Measurements from ENCODE around the gene EYA4.

EYA4 gene

GRCh38 chr6:133247581-133247980 is 6.4 kb downstream of the EYA4 start (continued):
- TF ChIP-seq HIC1 (tag by site-specific recombination; IDR thresholded peaks at IDR 0.05) = peak; percentile 30; the same call in 1 of the 2 replicates
- TF ChIP-seq ZNF114 (tag by site-specific recombination; IDR thresholded peaks at IDR 0.05) = no peak
- no peak for TF ChIP-seq IKZF3 (tag by site-specific recombination; IDR thresholded peaks at IDR 0.05)
- TF ChIP-seq ZNF701 (tag by site-specific recombination; IDR thresholded peaks at IDR 0.05) = no peak
- no peak for TF ChIP-seq ZNF473 (tag by site-specific recombination; IDR thresholded peaks at IDR 0.05)
- TF ChIP-seq ZNF354C (tag by site-specific recombination; IDR thresholded peaks at IDR 0.05; ENCODE audit: borderline replicate concordance, low read depth) = no peak
- TF ChIP-seq OSR2 (tag by site-specific recombination; IDR thresholded peaks at IDR 0.05) = peak; percentile 81
- no peak for TF ChIP-seq GLI4 (tag by site-specific recombination; IDR thresholded peaks at IDR 0.05)
- TF ChIP-seq ZNF510 (tag by site-specific recombination; IDR thresholded peaks at IDR 0.05; ENCODE audit: insufficient replicate concordance) = no peak
- no peak for TF ChIP-seq ZNF155 (tag by site-specific recombination; IDR thresholded peaks at IDR 0.05)
- no peak for TF ChIP-seq TRIM28 (IDR thresholded peaks at IDR 0.05; ENCODE audit: borderline replicate concordance, low read length)

- H3K27ac ChIP-seq (ENCODE audit: extremely low read depth, low read depth, low read length) = peak overlapping the region; percentile 8; the same call in 1 of the 2 replicates
- no peaks in the 10 kb centered on the region for H3K9me3 ChIP-seq (ENCODE audit: control insufficient read depth, insufficient read depth, low read depth, low read length)
- no peak overlapping the region for H3K4me3 ChIP-seq (ENCODE audit: low read depth, low read length)
- ChIA-PET CTCF (interaction anchor here (1.0 kb wide), 1 partner anchor 43 kb away, joined by 4 read pairs; no protein-coding TSS in a partner anchor), POLR2A (no interaction called here)
- peaks cover 69% of the 10 kb centered on the region for H3K4me1 ChIP-seq (ENCODE audit: control insufficient read depth, insufficient read depth, low read length)
- H3K36me3 ChIP-seq (ENCODE audit: control insufficient read depth in 2 of 2, insufficient read depth in 1 of 2, low read length in 2 of 2) = no peaks in the 10 kb centered on the region
- TF ChIP-seq ZBTB17 (tag by site-specific recombination; IDR thresholded peaks at IDR 0.05) (peak; percentile 84), ZNF391 (tag by site-specific recombination; IDR thresholded peaks at IDR 0.05; ENCODE audit: borderline replicate concordance, low read depth) (peak; percentile 92; the same call in 1 of the 2 replicates), ZNF623 (tag by site-specific recombination; IDR thresholded peaks at IDR 0.05) (no peak; the same call in 1 of the 2 replicates), REPIN1 (tag by site-specific recombination; IDR thresholded peaks at IDR 0.05; ENCODE audit: low read depth) (0 out of 2 replicates have a peak, but pooled peaks have one; percentile 35), SCRT1 (tag by site-specific recombination; IDR thresholded peaks at IDR 0.05; ENCODE audit: borderline replicate concordance) (peak; percentile 49), ZNF596 (tag by site-specific recombination; IDR thresholded peaks at IDR 0.05) (0 out of 2 replicates have a peak, but pooled peaks have one; percentile 14), TSHZ1 (tag by site-specific recombination; IDR thresholded peaks at IDR 0.05; ENCODE audit: borderline replicate concordance) (peak; percentile 85), ZBTB44 (tag by site-specific recombination; IDR thresholded peaks at IDR 0.05) (peak; percentile 90), SP3 (tag by site-specific recombination; IDR thresholded peaks at IDR 0.05) (peak; percentile 67), ZNF280C (tag by site-specific recombination; IDR thresholded peaks at IDR 0.05) (no peak), KLF10 (tag by site-specific recombination; IDR thresholded peaks at IDR 0.05) (peak; percentile 85), ZSCAN30 (tag by site-specific recombination; IDR thresholded peaks at IDR 0.05) (peak; percentile 20; the same call in 1 of the 2 replicates), ZSCAN18 (tag by site-specific recombination; IDR thresholded peaks at IDR 0.05) (no peak), ZNF239 (tag by site-specific recombination; IDR thresholded peaks at IDR 0.05) (peak; percentile 68; the same call in 1 of the 2 replicates)
Measured at GRCh38 chr6:133248241-133249001, 7.3 kb downstream of the EYA4 start.
